Measurements from ENCODE around the gene HCFC1. TPM values are rescaled to one million over a fixed set of nuclear protein-coding genes. Genes with fewer than 3 reads are reported as not detected.
"Not testable (repeated sequence)": the region's sequence is repeated elsewhere in the genome, so short reads cannot be mapped to it uniquely, and the experiment has no call there.

The HCFC1 gene
- polyA plus RNA-seq, 4 donors = 41.5 to 44.3 (median 41.9) TPM

- DNase-seq (ENCODE audit: low read depth in 4 of 4, low spot score in 3 of 4) = not testable (repeated sequence)
Observed at GRCh38 chrX:153980394-153980793, 8.8 kb upstream of the HCFC1 start.

- no peak for DNase-seq (ENCODE audit: low read depth in 4 of 4, low spot score in 3 of 4)
Observed at GRCh38 chrX:153974726-153975286, 3.2 kb upstream of the HCFC1 start.

DNA sequence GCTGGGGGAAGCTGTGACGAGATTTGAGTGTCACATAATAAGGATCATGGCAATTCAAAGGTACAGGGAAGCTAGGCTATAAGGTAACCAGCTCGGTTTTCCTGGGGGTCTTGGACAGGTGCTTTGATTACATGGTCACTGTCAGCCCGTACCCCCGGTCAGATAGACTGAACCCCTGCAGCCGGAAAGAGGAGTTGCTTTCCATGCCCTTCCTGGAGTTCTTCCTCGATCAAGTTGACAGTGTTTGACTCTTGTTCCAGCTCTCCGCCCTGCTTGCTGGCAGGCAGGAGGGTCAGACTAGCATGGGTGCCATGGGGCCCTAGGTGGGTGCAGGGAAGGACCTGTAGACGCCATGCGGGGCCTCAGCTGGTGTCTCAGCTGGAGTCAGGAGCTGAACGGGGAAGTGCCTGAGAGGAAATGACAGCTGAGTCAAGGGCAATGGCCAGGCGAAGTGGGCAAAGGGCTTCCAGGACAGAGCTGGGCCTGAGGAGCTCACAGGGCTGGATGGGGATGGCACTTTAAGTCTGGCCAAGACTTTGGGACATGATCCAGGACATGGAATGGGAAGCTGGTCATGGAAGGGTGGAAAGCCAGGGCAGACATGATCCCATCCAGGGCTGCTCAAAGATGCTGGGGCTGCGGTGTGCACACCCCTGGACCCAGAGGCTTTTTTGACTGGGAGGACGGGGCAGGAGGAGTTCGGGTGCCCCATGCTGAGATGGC, 2.5 kb upstream of the HCFC1 start:
- DNase-seq (ENCODE audit: low read depth in 4 of 4, low spot score in 3 of 4) = no peak

- no peak for DNase-seq (ENCODE audit: low read depth in 4 of 4, low spot score in 3 of 4)
Observed at GRCh38 chrX:153973127-153974002, 1.7 kb upstream of the HCFC1 start.

DNA sequence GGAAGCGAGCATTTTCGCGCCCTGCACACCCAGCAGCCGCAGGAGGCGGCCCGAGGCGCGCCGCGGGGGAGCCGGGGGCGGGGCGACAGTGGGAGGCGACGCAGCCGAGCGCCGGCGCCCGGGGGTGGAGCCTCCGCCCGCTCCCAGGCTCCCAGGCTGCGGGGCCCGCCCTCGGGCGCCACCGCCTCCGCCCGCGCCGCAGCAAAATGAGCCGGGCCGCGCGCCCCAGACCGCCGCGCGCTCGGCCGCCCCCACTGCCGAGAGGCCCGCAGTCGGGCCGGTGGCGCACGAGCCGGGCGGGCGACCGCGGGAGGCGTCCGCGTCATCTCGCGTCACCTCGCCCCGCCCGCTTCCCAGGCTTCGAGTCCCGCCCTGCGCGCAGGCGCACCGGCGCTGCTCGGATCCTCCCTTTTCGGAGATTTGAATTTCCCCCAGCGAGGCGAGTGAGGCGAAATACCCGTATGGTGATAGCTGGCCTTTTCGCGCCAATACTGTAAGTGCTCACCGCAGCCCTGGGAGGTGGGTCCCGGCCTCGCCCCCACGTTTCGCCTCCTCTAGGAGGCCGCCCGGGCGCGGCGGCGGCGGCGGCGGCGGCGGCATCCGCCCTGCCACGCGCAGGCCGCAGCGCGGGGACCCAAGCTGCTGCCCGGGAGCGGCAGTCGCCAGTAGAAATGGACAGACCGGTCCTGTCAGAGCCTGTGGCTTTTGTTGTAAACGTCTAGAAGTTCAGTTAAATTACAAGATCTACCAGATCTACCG, 929 bp upstream of the HCFC1 start, which contains the start of gene TMEM187:
Gene TMEM187, plus strand, starts transcription at position 387 of the 759 bp plus-strand sequence. CDS start 9,309 bp downstream, outside the sequence.
- DNase-seq (ENCODE audit: low read depth in 4 of 4, low spot score in 3 of 4) = peak; percentile 67 to 77 (median 71)

- peak in 2 of 4 donors; percentile 51 to 65 for DNase-seq (ENCODE audit: low read depth in 4 of 4, low spot score in 3 of 4)
Observed at GRCh38 chrX:153971124-153971449, 531 bp downstream of the HCFC1 start.

DNA sequence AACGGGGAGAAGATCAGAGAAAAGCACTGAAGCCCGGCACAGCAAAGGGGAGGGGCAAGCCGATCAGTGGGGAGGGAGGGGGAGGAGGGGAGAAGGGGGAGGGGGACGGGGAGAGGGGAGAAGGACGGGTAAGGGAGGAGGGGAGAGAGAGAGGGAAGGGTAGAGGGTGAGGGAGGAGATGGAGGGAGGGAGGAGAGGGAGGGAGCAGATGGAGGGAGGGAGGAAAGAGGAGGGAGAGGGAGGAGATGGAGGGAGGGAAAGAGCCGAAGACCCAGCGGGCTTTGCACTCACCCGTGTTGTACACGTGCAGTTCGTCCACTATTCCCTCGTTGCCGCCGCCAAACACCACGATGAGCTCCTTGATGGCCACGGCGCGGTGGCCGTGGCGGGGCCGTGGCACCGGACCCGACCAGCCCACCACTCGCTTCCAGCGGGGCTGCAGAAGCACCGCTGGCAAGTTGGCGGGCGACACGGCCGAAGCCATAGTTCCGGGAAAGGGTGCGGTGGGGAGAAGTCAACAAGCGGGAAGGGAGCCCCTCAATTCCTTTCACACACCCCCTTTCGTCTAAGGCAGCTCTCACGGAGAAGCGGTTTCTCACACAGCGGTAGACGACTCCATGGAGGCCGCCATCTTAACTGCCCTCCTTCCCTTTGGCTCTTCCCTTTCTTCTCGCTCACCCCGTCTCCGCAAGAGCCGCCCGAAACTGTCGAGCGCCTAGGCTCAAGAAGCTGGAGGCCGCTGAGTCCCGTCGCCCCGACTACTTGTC, 1.1 kb downstream of the HCFC1 start:
- DNase-seq (ENCODE audit: low read depth in 4 of 4, low spot score in 3 of 4) = peak in 1 of 4 donors; percentile 41

DNA sequence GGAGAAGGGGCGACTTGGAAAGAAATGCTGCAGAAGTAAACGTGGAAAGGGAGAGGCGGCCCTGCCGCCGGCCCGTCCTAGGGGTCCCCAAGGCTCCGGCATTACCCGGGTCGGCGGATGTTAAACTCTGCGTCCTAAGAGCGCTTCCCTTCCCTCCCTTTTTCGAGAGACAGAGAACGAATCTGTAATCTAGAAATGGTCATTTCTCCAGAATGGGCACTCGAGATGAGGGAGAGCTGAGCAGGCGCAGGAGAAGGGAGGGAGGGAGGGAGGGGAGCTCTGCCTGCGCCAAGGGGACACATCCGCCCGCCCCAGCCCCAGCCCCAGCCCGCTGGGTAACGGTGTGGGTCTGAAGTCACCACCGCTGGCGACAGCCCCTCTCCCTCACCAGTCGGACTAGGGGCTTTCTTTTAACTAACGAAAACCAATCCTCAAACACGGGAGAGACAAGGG, 1.7 kb downstream of the HCFC1 start:
- DNase-seq (ENCODE audit: low read depth in 4 of 4, low spot score in 3 of 4) = no peak

- no peak for DNase-seq (ENCODE audit: low read depth in 4 of 4, low spot score in 3 of 4)
Observed at GRCh38 chrX:153969125-153969903, 2.3 kb downstream of the HCFC1 start.

DNA sequence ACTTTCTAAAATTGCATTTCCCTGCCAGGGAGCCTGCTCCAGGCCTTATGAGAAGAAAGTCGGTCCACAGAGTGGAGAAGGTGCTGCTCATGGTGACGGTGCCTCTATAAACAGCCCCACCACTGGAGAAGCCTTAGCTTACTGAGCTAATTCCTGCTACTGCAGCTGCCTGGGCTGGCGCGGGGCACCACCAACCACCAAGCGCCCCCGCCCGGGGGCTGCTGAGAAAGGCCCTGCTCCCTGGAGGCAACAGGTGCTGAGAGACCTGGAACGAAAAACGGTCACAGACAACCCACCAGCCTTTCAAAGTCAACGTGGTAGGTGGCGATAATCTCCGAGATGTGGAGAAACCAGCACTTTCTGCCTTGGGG, 2.9 kb downstream of the HCFC1 start:
- DNase-seq (ENCODE audit: low read depth in 4 of 4, low spot score in 3 of 4) = no peak

DNA sequence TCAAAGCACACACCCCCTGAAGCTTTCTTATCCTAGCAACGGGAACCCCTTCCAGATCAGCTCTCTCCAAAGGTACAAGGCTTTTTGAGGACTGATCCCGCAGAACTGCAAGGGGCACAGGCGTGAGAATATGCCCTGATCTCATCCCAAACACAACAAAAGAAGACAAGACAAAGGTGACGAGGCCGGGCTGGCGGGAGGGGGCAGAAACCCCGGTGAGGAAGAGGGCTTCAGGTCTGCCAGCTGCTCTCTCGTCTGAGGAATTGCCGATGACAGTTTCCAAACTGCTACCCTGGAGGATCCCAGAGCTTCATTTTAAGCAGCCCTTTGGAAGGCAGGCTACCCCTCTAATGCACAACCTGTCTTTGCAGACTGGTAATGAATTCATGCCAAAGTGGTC, 3.4 kb downstream of the HCFC1 start:
- DNase-seq (ENCODE audit: low read depth in 4 of 4, low spot score in 3 of 4) = no peak

GRCh38 chrX:153967536-153968224, 3.9 kb downstream of the HCFC1 start:
- no peak for DNase-seq (ENCODE audit: low read depth in 4 of 4, low spot score in 3 of 4)

DNA sequence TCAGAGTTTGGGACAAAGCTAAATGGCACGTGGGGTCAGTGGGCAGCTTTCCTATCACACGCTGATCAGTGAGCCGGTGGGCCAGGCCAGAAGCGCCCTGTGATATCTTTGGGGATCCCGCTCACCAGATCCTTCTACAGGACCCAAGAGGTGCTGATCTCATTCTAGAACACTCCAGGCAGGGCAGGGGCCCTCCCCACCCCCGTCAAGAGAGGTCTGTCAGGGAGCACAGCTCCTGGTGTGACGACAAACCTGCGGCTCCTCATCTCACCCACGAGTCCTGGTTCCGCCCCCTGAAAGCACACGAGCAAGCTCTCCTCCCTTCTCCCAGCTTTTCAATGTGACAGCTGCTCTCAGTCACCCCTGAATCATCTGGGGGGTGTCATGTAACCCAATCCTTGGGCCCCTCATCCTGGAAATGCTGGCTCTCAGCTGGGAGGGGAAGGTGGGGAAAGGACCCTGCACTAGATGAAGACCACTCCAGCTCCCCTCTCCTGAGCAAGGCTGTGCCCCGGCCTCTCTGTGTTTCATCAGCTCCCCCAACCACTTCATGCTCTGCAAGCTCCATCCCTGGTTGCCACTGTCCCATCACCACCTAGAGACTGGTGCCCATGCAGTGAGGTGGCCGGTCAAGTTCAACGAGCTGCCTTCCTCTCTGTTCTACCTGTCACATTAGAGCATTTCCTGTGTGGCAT, 4.6 kb downstream of the HCFC1 start:
- DNase-seq (ENCODE audit: low read depth in 4 of 4, low spot score in 3 of 4) = no peak

DNA sequence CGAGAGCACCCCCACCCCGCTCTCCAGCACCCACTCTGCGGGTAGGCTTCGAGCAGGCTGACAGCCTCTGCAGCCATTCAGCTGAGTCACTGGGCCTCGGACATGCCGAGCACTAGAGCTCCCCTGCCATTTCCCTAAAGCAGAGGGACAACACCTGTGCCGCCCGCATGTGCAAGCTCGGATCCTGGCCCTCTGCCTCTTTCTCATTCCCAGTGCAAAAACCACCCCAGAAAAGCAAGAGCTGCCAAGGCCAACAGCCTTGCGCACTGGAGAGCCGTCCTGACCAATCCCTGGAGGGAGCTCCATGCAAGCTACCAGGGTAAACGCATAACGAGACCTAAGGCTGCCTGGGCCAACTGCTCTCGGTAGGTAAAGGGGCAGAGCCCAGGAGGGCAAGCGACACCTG, 5.3 kb downstream of the HCFC1 start:
- no peak for DNase-seq (ENCODE audit: low read depth in 4 of 4, low spot score in 3 of 4)

- no peak for DNase-seq (ENCODE audit: low read depth in 4 of 4, low spot score in 3 of 4)
Observed at GRCh38 chrX:153965406-153965805, 6.2 kb downstream of the HCFC1 start.

GRCh38 chrX:153964105-153964504, 7.5 kb downstream of the HCFC1 start:
- DNase-seq (ENCODE audit: low read depth in 4 of 4, low spot score in 3 of 4) = no peak

GRCh38 chrX:153963546-153963945, 8.1 kb downstream of the HCFC1 start:
- no peak for DNase-seq (ENCODE audit: low read depth in 4 of 4, low spot score in 3 of 4)

- DNase-seq (ENCODE audit: low read depth in 4 of 4, low spot score in 3 of 4) = no peak
Observed at GRCh38 chrX:153961292-153961691, 10.3 kb downstream of the HCFC1 start.
